ENCODE results near the gene HK2. TPM values are rescaled to one million over a fixed set of nuclear protein-coding genes. Genes with fewer than 3 reads are reported as not detected.
"Not testable (repeated sequence)": the region's sequence is repeated elsewhere in the genome, so short reads cannot be mapped to it uniquely, and the experiment has no call there.

HK2 gene
- total RNA-seq, 3 donors from 2014 or later, result 181 to 317 (median 281) TPM

DNA sequence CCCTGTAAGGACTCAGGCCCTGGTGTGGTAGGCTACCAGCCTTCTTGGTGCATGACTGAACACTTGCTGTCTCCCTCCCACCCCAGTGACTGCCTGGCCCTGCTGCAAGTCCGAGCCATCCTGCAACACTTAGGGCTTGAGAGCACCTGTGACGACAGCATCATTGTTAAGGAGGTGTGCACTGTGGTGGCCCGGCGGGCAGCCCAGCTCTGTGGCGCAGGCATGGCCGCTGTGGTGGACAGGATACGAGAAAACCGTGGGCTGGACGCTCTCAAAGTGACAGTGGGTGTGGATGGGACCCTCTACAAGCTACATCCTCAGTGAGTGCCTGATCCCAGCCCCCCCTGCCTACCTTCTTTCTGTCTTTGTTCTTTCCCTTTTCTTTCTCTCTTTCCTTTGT is 55.2 kb downstream of the HK2 start:
- Histone ChIP-seq H3K4me3 (no peak overlapping the region), H3K4me1 (ENCODE audit: low read depth) (no peaks in the 10 kb centered on the region), H3K36me3 (ENCODE audit: low read depth) (peaks cover 10% of the 10 kb centered on the region), H3K9me3 (no peaks in the 10 kb centered on the region)
- intact Hi-C loops (cut with DNase I, micrococcal nuclease), result no loop called here
- ATAC-seq (no peak), DNase-seq (no peak)
- TF ChIP-seq, protein P1, sequence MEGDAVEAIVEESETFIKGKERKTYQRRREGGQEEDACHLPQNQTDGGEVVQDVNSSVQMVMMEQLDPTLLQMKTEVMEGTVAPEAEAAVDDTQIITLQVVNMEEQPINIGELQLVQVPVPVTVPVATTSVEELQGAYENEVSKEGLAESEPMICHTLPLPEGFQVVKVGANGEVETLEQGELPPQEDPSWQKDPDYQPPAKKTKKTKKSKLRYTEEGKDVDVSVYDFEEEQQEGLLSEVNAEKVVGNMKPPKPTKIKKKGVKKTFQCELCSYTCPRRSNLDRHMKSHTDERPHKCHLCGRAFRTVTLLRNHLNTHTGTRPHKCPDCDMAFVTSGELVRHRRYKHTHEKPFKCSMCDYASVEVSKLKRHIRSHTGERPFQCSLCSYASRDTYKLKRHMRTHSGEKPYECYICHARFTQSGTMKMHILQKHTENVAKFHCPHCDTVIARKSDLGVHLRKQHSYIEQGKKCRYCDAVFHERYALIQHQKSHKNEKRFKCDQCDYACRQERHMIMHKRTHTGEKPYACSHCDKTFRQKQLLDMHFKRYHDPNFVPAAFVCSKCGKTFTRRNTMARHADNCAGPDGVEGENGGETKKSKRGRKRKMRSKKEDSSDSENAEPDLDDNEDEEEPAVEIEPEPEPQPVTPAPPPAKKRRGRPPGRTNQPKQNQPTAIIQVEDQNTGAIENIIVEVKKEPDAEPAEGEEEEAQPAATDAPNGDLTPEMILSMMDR (IDR thresholded peaks at IDR 0.05), result no peak

DNA sequence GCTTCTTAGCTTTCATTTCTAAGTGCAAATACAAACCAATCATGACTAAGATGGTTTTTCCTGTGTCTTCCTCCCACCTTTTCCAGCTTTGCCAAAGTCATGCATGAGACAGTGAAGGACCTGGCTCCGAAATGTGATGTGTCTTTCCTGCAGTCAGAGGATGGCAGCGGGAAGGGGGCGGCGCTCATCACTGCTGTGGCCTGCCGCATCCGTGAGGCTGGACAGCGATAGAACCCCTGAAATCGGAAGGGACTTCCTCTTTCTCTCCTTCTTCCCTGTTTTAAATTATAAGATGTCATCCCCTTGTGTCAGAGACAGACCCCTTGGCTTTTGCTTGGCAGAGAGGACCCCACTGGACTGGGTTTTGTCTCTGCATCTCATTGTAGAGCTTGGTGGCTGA is 56.8 kb downstream of the HK2 start:
- TF ChIP-seq, protein P1 (IDR thresholded peaks at IDR 0.05), result no peak
- Histone ChIP-seq H3K9me3 (no peaks in the 10 kb centered on the region), H3K4me3 (no peak overlapping the region), H3K36me3 (ENCODE audit: low read depth) (peaks cover 10% of the 10 kb centered on the region), H3K4me1 (ENCODE audit: low read depth) (no peaks in the 10 kb centered on the region)
- ATAC-seq (no peak), DNase-seq (no peak)
- intact Hi-C loops (cut with DNase I, micrococcal nuclease), result no loop called here

GRCh38 chr2:74891136-74891764 is 57.3 kb downstream of the HK2 start:
- intact Hi-C loops (cut with DNase I, micrococcal nuclease), result no loop called here
- TF ChIP-seq, protein P1 (IDR thresholded peaks at IDR 0.05), result no peak
- no peaks in the 10 kb centered on the region for H3K4me1 ChIP-seq (ENCODE audit: low read depth)
- ATAC-seq (no peak), DNase-seq (no peak)
- peaks cover 10% of the 10 kb centered on the region for H3K36me3 ChIP-seq (ENCODE audit: low read depth)
- H3K9me3 ChIP-seq, result no peaks in the 10 kb centered on the region
- H3K4me3 ChIP-seq, result no peak overlapping the region

GRCh38 chr2:74891816-74892215 is 57.9 kb downstream of the HK2 start:
- H3K4me3 ChIP-seq; ATAC-seq; H3K9me3 ChIP-seq; H3K4me1 ChIP-seq (ENCODE audit: low read depth); intact Hi-C loops (cut with DNase I, micrococcal nuclease); DNase-seq: not testable (repeated sequence)
- H3K36me3 ChIP-seq (ENCODE audit: low read depth), result peaks cover 10% of the 10 kb centered on the region

DNA sequence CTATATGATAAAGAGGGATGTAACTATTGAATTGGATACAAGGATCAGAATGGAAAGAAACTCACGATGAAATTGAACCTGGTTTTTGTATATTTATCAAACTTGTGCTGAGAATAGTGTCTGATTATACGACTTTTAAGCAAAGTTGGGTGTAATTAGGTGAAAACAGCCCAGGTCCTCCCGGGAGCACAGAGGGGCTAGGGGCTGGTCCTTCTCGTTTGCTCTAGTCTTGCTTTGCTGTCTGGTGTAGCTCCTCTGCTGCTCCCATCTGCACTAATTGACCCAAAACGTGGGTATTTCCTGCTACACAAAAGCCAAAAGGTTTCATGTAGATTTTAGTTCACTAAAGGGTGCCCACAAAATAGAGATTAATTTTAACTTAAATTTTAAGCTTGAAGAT is 58.7 kb downstream of the HK2 start:
- Histone ChIP-seq H3K4me1 (ENCODE audit: low read depth) (no peaks in the 10 kb centered on the region), H3K4me3 (no peak overlapping the region), H3K9me3 (no peaks in the 10 kb centered on the region), H3K36me3 (ENCODE audit: low read depth) (peaks cover 10% of the 10 kb centered on the region)
- ATAC-seq (no peak), DNase-seq (no peak)
- TF ChIP-seq, protein P1 (IDR thresholded peaks at IDR 0.05), result no peak
- intact Hi-C loops (cut with DNase I, micrococcal nuclease), result no loop called here

DNA sequence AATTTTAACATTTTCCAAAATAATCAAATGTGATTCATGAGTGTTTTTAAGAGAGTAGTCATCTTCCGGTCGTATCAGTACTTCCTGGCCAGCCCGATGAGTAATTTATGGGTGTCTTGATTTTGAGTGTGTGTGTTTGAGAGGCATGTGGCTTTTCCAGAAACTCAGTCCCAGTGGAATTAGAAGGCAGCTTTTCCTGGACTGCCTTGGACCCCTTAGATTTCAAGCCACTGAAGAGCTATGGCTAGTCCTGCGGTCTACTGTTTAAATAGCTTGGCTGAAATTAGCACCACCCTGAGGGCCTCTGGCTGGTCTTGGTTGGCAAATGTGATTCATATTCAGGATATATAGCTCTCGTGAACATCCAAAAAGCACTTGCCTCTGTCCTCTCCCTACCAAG is 59.4 kb downstream of the HK2 start:
- no peak overlapping the region for H3K4me3 ChIP-seq
- TF ChIP-seq, protein P1 (IDR thresholded peaks at IDR 0.05), result no peak
- H3K9me3 ChIP-seq, result no peaks in the 10 kb centered on the region
- no peak for ATAC-seq
- intact Hi-C loops (cut with DNase I, micrococcal nuclease), result no loop called here
- no peaks in the 10 kb centered on the region for H3K4me1 ChIP-seq (ENCODE audit: low read depth)
- H3K36me3 ChIP-seq (ENCODE audit: low read depth), result peaks cover 8% of the 10 kb centered on the region
- DNase-seq, result no peak
